EL (cell line): ENCODE results near the gene PSD.

ENCODE experiments used
- DNase-seq: peaks from one replicate; pipeline ENCODE4 v3.0.0-alpha.2; 2016

PSD gene

GRCh38 chr10:102419269-102420180 is 940 bp upstream of the PSD start:
- DNase-seq, result no peak

- no peak for DNase-seq
Measured at GRCh38 chr10:102416695-102417094, 1.9 kb downstream of the PSD start.

GRCh38 chr10:102416283-102416682 is 2.3 kb downstream of the PSD start:
- no peak for DNase-seq

- DNase-seq, result no peak
Measured at GRCh38 chr10:102414749-102415148, 3.8 kb downstream of the PSD start.

GRCh38 chr10:102413806-102414561 is 4.6 kb downstream of the PSD start:
- no peak for DNase-seq

GRCh38 chr10:102413053-102413705 is 5.4 kb downstream of the PSD start:
- no peak for DNase-seq

GRCh38 chr10:102412293-102412692 is 6.3 kb downstream of the PSD start:
- no peak for DNase-seq

- DNase-seq, result no peak
Measured at GRCh38 chr10:102411341-102412255, 7.0 kb downstream of the PSD start.

GRCh38 chr10:102410429-102411073 is 8.0 kb downstream of the PSD start:
- no peak for DNase-seq

GRCh38 chr10:102409604-102410428 is 8.8 kb downstream of the PSD start:
- no peak for DNase-seq

- no peak for DNase-seq
Measured at GRCh38 chr10:102408728-102409603, 9.6 kb downstream of the PSD start.

GRCh38 chr10:102408131-102408727 is 10.4 kb downstream of the PSD start:
- DNase-seq, result no peak

- no peak for DNase-seq
Measured at GRCh38 chr10:102407425-102408130, 11.0 kb downstream of the PSD start.

GRCh38 chr10:102406815-102407214 is 11.8 kb downstream of the PSD start:
- no peak for DNase-seq

GRCh38 chr10:102405632-102406031 is 13.0 kb downstream of the PSD start:
- no peak for DNase-seq

GRCh38 chr10:102405108-102405571 is 13.4 kb downstream of the PSD start:
- DNase-seq, result no peak

GRCh38 chr10:102404361-102405107 is 14.1 kb downstream of the PSD start:
- DNase-seq, result no peak

GRCh38 chr10:102403115-102403514 is 15.5 kb downstream of the PSD start:
- no peak for DNase-seq
